Stimulated activated CD4-positive, alpha-beta T cell treated with anti-CD3 and anti-CD28 coated beads, Interleukin-15, amount 100 ng/mL, for 24 hours (primary cell): Measurements from ENCODE around the gene F8.
"Not testable (repeated sequence)": the region's sequence is repeated elsewhere in the genome, so short reads cannot be mapped to it uniquely, and the experiment has no call there.

Experiments
- DNase-seq: peaks from one replicate; pipeline ENCODE4 v3.0.0-alpha.2; 2020

Gene F8

DNA sequence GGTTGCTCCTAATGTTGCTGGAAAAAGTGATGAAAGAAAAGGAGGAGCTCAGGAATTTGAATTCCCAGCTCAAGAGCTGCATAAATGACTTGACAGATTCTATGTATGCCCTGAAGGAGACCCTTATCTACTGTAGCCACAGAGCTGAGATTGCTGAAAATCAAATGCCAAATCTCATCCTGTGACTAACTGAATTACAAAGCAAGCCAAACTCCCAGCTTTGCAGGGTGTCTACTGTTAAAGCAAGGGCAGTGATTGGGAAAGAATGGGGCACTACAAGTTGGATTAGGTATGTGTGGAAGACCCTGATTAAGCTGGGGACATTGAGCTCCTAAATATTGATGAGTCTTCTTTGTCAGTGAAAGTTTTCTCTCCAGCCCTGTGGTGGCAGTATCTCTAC, 167.3 kb downstream of the F8 start:
- no peak for DNase-seq

DNA sequence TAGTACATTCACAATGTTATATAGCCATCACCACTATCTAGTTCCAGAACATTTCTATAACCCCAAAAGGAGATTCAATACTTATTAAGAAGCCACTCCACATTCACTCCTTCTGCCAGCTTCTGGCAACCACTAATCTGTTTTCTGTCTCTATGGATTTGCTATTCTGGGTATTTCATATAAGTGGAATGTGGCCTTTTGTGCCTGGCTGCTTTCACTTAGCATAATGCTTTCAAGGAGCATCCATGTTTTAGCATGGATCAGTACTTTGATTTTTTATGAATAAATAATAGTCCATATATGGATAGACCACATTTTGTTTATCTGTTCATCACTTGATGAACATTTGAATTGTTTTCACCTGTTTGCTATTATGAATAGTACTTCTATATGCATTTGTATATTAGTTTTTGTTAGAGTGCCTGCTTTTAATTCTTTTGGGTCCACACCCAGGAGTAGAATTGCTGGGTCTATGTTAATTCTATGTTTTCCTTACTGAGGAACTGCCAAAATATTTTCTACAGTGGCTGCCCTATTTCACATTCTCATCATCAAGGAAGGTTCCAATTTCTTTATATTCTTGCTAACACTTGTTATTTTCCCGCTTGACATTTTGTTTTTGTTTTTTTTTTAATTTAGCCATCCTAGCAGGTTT, 171.4 kb downstream of the F8 start:
- DNase-seq, result no peak

DNA sequence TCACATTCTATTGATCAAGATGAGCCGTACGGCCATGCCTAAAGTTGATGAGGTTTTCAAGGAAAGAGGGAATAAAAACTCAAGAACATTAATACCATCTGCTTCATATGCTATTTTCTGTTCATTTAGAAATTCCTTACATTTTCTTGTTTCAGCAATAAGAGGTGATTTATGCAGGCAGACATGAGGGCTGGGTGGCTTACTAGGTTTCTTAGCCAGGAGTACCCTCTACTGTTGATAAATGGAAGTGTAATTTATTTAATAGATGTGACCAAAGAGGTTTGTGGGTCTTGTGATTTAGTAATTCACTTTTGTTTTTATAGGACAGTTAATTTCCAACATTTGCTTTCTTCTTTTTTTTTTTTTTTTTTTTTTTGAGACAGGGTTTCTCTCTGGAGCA, 181.7 kb downstream of the F8 start:
- no peak for DNase-seq

DNA sequence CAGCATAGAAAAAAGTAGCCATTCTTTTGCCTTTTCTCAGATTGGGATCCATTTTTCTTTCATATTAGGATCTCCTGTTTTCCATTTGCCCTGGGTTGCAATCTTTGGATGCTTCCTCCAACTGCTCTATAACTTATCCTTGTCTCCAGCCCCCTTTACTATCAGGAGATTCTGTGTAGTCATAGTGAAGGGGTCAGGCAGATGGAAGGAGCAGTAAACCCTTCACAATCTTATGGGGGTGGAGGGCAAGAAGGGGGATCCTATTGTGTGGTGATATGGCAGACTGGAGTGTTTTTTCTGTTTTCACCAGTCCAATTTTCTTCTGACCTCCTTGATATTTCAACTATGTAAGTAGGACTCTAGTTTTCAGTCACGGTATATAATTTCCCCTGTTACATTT, 186.4 kb downstream of the F8 start:
- no peak for DNase-seq

DNA sequence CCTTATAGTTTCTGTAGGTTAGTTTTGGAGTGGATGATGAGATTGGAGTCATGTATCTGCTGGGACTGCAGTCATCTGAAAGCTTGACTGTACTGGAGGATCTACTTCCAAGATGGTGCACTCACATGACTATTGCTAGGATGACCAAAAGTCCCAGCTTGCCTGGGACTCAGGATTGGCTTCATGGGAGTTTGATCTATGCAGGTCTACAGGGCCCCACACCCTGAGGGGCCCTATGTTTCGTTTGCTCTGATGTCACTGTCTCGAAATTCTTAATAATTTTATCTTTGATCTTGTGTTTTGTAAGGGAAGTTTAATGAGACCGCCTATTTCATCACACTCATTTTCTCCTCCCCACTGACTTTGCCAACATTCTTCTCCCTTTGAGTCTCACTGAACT, 188.0 kb downstream of the F8 start, which contains the start of gene SMIM9:
Gene SMIM9 (minus strand): TSS at position 101 of the 400 bp plus-strand sequence. CDS start 3,806 bp downstream, outside the sequence.
- DNase-seq, result no peak

DNA sequence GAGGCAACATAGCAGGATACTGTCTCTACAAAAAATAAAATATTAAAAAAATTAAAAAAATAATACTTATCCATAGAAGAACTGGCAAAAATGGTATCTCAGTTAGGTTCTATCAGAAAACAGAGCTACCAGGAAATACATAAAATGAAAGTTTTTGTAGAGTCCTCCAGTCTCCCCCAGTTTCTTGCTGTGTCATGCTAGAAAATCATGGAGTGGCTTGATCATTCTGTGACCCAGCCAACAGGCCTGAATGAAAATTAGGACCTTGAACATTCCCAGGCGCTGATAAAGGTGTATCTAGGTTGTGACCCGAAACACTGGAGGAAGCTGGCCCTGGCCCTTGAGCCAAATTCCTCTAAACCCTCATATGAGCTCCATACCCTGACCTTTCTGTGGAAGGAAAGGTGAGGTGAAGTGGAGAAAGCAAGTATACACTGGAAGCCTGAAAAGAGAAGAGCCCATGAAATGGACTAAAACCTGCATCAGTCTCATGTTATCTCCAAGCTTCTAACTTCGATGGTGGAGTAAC, 188.7 kb downstream of the F8 start:
- no peak for DNase-seq

DNA sequence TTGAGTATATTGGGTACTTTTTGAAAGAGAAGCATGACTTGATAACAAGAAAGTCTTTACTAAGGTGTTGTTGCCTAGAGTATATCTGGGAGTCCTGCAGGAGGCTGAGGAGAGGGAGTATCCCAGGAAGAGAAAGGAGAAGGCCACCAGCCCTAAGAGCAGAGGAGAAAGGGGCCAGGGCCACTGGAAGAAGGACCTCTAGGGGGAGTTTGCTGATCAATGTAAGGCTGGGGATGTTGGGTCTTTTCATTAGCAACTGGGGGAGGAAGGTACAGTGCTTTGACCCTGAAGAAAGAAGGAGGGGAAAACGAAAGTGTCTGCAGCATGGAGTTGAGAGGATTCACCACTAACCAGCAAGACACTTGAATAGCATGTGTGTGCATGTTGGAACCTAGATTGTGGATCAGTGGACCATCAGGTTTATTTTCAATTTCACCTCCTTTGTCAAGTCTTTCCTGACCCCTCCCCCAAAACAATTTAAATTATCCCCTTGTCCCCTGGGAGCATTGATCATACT, 192.5 kb downstream of the F8 start:
- no peak for DNase-seq

DNA sequence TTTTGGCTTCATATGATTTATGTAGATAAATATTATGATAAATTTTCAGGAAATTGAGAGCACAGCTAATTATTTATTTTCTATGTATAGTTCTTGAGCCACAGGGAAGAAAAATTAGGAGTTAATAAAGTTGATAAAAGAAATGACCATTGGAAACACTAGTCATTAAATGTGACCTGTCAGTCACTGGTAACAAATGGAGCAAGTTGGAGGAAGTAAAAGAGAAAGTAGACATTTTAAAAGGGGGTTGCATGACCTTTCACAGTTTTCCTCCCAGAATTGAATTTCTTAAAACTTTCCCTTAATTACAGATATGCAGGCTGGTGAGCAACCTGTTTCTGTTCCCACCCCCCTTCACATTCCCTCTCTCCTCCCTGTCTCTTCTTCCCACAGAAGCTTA, 193.4 kb downstream of the F8 start:
- DNase-seq, result no peak

DNA sequence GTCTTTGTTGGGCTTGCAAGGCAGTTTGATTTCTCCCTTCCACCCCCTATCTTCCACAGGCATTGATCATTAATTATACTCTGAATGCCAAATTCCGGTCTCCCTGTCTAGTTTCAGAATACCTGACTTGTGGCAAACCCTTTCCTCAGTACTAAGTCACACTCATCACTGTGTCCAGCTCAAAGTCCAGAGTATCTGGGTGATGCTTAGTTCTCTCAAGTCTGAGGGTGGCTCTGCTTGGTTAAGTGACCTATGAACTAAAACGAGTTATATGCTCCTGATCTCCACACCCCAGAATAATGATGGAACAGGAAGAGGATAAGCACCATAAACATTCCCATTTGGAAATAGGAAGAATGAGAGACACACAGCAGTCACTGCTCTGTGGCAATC, 194.5 kb downstream of the F8 start:
- no peak for DNase-seq

DNA sequence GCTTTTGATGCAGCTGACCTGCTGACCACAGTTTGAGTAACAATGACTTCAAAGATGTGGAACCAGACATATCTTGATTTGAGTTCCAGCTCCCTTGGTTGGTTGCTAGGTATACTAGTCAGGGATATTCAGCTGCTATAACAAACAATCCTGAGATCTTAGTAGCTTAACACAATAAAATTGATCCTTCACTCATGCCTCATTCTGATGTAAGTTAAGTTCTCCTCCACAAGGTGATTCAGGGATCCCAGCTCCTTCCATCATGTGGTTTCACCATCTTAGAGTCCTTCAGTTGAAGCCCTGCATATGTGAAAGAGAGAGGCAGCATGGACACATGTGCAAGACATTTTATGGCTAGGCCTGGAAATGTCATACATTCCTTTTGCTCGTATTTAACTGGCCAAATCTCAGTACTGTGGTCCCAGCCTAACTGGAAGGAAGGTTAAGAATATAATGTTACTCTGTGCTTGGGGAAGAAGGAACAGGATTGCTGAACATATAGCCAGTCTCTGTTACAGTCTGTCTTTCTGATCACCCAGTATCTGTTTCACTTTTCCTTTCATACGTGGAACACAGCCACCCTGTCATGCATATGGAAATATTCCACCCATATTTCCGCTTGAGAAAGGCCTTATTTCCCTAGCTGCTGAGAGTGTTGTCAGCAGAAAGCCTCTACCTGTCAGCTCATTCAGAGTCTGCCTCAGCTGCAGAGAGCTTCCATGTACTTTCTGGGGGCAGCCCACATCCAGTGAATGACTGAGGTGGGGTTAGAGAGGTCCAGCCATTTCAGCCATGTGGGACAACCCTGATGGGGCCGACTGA, 195.1 kb downstream of the F8 start:
- no peak for DNase-seq

DNA sequence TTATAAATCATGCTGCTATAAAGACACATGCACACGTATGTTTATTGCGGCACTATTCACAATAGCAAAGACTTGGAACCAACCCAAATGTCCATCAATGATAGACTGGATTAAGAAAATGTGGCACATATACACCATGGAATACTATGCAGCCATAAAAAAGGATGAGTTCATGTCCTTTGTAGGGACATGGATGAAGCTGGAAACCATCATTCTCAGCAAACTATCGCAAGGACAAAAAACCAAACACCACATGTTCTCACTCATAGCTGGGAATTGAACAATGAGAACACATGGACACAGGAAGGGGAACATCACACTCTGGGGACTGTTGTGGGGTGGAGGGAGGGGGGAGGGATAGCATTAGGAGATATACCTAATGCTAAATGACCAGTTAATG, 196.9 kb downstream of the F8 start:
- not testable (repeated sequence) for DNase-seq

DNA sequence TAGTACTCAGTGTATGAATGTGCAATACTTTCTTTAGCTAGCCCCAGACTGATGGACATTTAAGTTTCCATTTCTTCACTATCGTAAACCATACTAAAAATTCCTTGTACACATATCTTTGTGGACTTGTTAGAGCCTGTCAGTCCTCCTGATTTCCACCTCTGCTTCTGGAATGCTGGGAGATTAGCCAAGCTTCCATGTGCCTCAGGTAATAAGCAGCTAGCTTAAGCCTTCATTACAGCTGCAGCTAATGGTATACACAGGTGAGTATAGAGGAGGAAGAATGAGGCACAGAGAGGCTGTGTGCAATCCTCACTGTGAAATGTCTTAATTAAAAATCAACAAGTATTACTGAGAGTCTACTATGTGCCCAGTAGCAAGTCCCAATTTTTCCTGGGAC, 197.9 kb downstream of the F8 start:
- no peak for DNase-seq

DNA sequence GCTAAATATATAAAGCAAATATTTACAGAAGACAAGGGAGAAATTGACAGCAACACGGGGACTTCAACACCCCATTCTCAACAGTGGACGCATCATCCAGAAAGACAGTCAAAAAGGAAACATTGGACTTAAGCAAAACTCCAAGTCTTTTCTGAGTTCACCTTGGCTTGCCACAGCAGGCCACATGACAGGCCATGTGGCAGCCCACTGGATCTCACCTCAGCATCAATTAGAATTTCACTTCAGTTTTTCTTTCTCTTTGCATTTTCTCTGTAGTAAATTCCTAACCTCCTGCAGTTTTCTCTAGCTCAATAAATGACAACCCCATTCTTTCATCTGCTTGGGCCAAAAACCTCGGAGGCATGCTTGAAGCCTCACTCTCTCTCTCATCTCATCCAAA, 200.5 kb downstream of the F8 start:
- DNase-seq, result no peak

DNA sequence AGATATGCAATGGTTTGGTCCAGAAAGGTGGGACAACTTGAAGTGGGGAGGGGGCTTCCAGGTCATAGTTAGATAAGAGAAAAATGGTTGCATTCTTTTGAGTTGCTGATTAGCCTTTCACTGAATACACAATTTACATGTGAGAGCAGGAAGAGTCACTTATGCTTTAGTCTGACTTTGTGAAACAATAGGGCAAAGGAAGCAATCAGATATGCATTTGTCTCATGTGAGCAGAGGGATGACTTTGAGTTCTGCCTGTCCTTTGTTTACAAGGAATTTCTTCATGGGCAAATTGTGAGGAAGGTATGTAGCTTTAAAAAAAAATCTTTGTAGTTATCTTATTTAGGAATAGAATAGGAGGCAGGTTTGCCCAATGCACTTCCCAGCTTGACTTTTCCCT, 201.0 kb downstream of the F8 start:
- DNase-seq, result no peak

DNA sequence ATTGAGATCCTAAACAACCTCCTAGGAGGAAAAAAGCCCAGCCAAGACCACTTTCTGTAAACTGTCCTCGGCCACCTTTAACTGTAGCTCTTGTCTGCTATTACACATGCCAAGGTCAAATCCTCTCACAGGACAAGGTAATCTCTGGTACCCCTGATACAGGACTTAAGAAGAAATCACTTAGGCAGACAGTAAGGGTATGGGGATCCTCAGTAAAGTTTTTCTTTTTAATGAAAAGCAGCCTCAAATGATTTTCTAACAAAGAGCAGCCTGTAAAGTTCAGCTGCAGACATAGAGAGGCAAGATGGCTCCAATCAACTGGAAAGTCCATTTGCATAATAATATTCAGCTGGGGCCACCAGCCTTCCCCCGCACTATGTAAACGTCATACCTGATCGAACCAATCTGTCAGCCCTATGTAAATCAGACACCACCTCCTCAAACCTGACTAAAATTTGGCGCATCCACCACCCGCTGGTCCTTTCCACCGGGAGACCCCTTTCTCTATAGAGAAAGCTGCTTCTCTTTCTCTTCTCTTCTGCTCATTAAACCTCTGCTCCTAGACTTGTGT, 202.7 kb downstream of the F8 start:
- DNase-seq, result no peak

DNA sequence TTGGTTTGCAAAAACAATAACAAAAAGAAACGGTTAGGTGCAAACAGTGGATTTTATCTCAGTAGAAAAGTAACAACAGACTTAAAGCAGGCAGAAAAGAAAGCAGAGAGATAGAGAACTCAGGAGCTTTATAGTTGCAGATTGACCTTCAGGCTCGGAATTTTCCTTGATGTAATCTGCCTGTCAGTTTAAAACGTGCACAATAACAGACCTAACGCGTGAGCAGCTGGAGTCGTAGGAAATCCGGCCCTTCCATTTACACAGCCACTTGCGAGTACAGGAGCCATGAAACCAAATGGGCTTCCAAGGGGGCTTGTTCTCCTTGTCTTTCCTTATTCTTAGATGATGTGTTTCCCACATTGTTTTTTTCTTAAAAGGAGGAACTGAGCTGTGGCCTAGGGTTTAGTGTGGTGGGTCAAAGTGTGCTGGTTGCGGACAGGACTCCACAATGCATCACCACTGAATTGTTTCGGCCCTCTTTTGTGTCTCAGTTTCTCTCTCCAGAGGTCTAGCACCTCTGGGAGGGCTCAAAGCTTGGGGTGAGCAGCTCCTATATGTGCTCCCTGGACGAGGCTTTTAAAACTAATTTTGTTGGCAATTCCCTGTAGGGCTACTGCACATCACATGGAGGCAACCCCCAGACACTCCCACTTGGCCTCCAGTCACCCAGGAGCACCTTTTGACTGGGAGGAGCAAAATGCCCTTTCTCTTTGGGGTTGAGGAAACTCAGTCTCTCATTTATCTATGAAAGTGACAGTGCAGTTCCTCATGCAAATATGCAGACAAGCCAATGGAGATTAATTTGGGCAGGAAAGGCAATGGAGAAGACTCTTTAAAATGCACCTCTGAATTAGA, 203.4 kb downstream of the F8 start:
- DNase-seq, result no peak

DNA sequence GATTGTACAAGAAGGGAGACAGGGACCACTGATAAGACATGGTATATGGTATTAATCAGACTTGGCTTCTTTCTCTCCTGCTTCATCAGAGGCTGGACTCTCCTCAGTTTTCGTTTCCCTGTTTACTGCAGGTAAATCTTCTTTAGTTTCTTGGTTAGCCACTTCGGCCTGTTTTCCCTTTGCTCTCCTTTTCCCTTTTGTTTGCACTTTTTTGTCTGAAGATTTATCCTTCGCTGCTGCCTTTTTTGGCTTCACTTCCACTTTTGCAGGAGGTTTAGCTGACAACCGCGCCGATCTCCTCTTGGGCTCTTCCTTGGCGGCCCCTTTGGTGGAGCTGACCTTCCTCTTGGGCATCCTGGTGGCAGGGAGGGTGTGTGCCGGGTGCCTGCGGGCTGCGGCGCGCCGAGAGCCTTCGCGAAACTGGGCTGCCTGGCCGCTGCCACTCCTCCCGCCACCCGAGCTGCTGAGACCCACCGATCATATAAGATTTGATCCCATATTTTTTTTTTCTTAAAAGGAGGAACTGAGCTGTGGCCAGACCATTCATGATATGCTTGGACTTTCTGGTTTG, 205.4 kb downstream of the F8 start:
- DNase-seq, result not testable (repeated sequence)

DNA sequence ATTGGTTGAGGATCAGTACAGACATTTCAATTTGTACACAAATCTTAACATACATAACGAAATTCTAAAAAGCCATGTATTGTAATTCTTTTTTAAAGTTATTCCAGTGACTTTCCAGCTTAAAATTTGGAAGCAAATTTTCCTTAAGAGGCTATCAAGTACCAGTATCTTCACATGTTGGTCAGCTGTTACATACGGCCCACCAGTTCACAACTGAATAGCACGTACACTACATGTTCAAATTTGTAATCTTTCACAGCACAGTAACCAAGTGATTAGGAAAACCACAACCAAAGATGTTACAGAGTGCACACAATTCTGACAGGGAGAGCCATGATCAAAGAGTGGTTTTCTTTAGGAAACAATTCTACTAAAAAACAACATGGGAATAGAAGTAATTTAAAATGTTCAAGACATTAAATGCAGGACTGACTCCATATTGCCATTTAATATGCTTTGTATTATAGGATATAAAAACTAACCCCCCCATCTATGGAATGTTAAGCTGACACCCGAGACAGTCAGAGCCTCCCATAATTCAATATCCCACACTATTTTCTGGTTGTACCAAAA, 206.1 kb downstream of the F8 start:
- DNase-seq, result not testable (repeated sequence)

DNA sequence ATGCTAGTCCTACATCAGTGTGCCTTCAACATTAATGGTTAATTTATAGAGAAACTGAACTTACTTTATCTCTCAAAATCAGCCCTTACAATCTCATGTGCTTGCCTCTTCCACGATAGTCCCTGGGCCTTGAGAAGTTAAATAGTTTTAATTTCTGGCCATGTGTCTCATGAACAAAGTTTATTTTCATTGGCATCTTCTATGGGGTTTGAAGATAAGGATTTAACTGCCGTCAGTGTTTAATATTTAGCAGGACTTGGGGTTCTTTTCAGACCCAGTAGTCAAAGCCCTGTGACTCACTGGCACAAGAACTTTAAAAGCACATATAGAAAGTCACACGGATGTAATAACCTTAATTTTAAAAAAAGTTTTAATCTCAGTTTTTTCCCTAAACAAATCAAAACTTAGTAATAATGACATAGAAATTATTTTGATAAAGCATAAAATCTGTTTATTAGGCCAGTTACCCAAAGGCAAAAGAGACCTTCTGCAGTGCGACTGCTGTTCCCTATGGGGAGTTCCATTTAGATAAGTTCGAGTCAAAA, 207.2 kb downstream of the F8 start:
- no peak for DNase-seq

DNA sequence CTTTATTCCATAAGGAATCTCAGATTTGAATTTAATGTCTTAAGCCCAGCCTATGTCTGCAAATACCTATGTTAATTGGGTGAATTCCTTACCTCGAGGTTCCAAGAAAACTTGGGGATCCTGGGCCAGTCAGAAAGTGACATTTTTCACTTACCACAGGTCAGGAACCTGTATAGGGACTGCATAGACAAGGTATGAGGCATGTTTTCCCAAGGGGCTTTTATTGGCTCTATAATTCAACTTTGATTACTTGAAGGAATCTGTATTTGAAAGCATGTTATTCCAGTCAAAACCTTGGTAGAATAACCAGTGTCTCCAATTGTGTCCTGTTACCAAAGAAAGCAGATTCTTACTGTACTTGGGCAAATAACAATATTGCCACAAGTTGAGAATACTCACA, 208.7 kb downstream of the F8 start:
- DNase-seq, result no peak

DNA sequence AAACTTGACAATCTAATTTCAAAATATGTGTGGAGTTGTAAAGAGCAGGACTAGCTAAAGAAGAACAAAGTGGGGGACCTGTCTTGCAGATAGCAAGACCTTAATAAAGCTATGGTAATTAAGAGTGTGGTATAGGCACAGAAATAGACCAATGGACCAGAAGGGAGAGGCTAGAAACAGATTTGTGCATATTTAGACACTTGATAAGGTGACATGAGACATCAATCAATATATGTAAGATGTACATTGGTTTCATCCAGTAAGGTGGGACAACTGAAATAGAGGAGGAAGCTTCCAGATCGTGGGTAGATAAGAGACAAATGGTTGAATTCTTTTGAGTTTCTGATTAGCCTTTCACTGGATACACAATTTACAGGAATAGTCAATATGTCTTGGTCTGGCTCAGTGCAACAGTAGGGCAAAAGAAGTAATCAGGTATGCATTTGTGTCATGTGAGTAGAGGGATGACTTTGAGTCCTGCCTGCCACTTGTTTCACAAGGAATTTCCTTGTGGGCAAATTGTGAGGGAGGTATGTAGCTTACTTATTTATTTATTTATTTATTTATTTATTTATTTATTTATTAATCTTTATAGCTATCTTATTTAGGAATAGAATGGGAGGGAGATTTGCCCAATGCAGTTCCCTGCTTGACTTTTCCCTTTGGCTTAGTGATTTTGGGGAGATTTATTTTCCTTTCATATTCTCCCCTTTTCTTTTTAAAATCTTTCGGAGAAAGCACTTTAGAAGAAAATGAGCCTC, 210.0 kb downstream of the F8 start:
- DNase-seq, result no peak
